Astrocyte of the spinal cord (primary cell): Measurements from ENCODE around the gene COQ5.
"Not testable (repeated sequence)": the region's sequence is repeated elsewhere in the genome, so short reads cannot be mapped to it uniquely, and the experiment has no call there.

ENCODE experiments used
- DNase-seq: peaks from one replicate; pipeline ENCODE4 v3.0.0; 2011; ENCODE audit warnings: low read depth, low spot score
- H3K4me3 ChIP-seq: 2 replicates; pipeline ENCODE4 v1.5.1; 2011; ENCODE audit warnings: low read depth, mild to moderate bottlenecking, low read length, moderate library complexity
- in situ Hi-C: cut with HindIII; loops from 2 replicates; pipeline ENCODE4 v1.10.0; 2017; ENCODE audit warnings: low sequenced_read_pairs
- TF ChIP-seq, protein P1 (sequence below): IDR thresholded peaks from 2 replicates; pipeline ENCODE4 v1.5.1; 2012; ENCODE audit warnings: low read depth, mild to moderate bottlenecking, low read length, inconsistent platforms

Gene COQ5

DNA sequence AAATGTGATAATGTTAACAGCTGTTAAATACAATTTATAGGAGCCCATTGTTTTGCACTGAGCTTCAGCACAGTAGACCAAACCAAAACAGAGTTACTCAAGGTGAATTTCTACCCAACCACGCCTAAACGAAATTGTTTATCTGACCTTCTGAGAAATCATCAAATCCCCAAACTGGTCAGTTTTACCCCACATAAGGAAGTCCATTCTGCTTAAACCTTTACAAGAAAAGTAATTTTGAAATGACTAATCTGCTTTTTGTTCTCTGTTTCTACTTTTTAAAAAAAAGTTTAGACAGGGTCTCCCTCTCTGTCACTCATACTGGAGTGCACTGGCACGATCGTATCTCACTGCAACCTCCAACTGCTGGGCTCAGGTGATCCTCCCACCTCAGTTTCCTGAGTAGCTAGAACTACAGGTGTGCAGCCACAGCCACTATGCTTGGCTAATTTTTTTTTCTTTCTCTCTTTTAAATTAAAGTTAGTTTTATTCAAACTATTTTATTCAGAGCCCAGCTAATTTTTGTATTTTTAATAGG lies 3.8 kb upstream of the COQ5 start:
- no peak overlapping the region for H3K4me3 ChIP-seq
- in situ Hi-C loops = no loop called here
- TF ChIP-seq, protein P1, sequence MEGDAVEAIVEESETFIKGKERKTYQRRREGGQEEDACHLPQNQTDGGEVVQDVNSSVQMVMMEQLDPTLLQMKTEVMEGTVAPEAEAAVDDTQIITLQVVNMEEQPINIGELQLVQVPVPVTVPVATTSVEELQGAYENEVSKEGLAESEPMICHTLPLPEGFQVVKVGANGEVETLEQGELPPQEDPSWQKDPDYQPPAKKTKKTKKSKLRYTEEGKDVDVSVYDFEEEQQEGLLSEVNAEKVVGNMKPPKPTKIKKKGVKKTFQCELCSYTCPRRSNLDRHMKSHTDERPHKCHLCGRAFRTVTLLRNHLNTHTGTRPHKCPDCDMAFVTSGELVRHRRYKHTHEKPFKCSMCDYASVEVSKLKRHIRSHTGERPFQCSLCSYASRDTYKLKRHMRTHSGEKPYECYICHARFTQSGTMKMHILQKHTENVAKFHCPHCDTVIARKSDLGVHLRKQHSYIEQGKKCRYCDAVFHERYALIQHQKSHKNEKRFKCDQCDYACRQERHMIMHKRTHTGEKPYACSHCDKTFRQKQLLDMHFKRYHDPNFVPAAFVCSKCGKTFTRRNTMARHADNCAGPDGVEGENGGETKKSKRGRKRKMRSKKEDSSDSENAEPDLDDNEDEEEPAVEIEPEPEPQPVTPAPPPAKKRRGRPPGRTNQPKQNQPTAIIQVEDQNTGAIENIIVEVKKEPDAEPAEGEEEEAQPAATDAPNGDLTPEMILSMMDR = no peak
- DNase-seq = no peak

DNA sequence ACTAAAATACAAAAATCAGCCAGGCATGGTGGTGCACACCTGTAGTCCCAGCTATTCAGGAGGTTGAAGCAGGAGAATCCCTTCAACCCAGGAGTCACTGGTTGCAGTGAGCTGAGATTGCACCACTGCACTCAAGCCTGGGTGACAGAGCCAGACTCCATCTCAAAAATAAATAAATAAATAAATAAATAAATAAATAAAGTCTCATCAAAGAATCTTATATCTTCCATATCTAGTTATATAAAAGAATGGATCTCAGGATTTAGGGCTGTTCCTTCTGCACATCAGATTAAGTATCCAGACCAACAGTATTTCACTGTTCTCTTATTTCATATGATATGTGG lies 1.4 kb upstream of the COQ5 start:
- DNase-seq, H3K4me3 ChIP-seq, in situ Hi-C loops: not testable (repeated sequence)

DNA sequence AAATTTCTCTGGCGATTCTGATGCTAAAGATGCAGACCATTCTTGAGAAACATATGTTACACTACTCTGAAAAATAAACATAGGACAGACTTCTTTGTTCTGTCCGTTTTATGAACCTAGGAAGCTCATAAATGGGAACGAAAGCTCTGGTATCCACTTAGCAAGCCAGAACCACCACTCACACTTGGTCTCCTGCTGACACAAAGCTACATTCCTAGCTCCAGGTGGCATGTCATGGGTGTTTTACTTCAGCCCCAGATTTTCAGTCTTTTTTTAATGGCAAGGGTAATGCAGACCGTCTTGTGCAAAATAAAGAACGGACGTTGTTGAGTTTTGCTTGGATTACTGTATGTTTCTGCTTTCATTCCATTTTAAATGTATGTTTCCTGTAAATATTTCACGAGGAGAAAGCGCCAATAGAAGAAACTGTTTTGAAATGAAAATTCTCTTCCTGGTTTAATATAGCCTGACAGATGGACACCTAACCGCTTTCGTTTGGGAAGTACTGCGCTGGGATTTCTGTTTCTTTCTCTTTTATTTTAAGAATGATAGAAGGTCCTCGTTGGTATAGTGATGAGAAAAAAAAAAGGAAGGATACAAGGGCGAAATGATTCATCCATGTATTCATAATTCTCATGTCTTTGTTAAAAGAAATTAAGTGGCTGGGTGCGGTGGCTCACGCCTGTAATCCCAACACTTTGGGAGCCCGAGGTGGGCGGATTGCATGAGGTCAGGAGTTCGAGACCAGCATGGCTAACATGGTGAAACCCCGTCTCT lies 871 bp upstream of the COQ5 start:
- in situ Hi-C loops = no loop called here
- DNase-seq = peak; percentile 64
- H3K4me3 ChIP-seq = peak overlapping the region; percentile 87
- TF ChIP-seq, protein P1 = no peak

DNA sequence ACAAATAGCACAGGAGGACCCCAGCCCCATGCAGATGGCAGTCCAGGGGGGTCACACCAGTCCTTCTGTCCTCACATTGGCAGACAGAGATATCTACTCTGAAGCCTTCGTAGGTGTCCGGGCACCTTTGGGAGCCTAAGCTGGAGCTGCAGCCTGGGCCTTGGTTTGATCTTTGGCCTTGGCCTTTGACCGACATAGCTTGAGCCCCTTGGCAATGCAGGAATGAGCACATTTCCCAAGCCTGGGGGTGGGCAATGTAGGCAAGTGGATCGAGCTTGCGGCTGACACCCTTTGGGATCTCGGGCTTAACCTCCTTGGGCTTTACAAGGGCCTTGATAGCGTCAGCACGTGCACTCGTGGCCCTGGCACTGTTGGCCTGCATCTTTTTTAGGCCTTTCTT lies 6.4 kb downstream of the COQ5 start:
- TF ChIP-seq, protein P1 = no peak

DNA sequence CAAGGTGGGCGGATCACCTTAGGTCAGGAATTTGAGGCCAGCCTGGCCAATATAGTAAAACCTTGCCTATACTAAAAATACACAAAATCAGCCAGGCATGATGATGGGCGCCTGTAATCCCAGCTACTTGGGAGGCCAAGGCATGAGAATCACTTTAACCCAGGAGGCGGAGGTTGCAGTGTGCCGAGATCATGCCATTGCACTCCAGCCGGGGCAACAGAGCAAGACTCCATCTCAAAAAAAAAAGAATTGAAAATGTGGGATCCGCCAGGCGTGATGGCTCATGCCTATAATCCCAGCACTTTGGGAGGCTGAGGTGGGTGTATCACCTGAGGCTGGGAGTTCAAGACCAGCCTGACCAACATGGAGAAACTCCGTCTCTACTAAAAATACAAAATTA lies 9.6 kb downstream of the COQ5 start:
- in situ Hi-C loops, H3K4me3 ChIP-seq, DNase-seq: not testable (repeated sequence)

More for the DNA sequence above, 6.4 kb downstream of the COQ5 start:
- no peak for DNase-seq
- no peak overlapping the region for H3K4me3 ChIP-seq
- in situ Hi-C loops = no loop called here

DNA sequence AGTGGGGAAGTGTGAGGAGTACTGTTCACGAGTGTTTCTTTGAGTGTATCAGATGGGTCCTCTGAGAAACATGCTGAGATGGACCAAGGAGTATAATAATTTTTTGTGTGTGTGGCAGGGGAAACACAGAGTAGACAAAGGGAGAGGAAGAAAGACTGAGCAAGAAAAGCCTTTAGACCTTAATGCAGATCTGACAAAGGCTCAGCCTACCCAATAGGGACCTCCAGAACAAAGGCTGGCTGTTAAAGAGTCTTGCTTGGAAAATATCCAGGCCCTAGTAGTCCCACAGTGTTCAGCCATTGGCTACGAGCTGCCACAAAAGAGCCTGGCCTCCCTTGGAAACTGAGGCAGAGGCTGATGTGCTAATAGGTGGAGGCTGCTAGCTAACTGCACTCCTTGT lies 13.5 kb downstream of the COQ5 start:
- TF ChIP-seq, protein P1 = no peak
- in situ Hi-C loops = no loop called here
- no peak for DNase-seq
- no peak overlapping the region for H3K4me3 ChIP-seq

DNA sequence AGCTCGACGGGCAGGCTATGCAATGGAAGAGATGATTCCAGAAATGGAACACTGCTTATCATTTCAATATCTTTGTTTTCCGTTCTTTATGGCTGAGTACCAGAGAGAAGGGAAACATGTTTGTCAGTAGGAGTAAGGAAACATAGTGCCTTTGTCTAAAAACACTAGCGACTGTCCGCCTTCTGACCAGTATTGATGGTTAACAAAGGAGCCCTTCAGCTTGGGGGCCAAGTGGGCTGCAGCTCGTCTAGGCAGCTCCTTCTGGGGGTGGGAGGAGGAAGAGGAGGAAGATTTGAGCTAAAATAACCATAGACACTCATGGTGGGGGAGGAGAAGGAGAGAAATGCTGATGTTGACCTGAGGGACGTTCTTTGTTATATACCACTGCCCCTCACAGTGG lies 15.0 kb downstream of the COQ5 start:
- DNase-seq = no peak
- H3K4me3 ChIP-seq = no peak overlapping the region
- in situ Hi-C loops = no loop called here
- TF ChIP-seq, protein P1 = no peak
